HG02885 (cell line): ENCODE data around the gene GNB1L.

ENCODE experiments used
- ATAC-seq: cut with Tn5 transposase; IDR thresholded peaks from one replicate; pipeline ENCODE4 v1.9.1; 2021; ENCODE audit warnings: mild to moderate bottlenecking; ENCODE audit not compliant: unreplicated experiment, poor library complexity

Gene GNB1L

GRCh38 chr22:19877626-19878339 lies 23.1 kb upstream of the GNB1L start:
- ATAC-seq, result no peak

- no peak for ATAC-seq
Observed at GRCh38 chr22:19876941-19877625, 22.4 kb upstream of the GNB1L start.

GRCh38 chr22:19876314-19876940 lies 21.8 kb upstream of the GNB1L start:
- no peak for ATAC-seq

- no peak for ATAC-seq
Observed at GRCh38 chr22:19875531-19876313, 21.0 kb upstream of the GNB1L start.

GRCh38 chr22:19875061-19875530 lies 20.4 kb upstream of the GNB1L start:
- ATAC-seq, result no peak

GRCh38 chr22:19874307-19875060 lies 19.8 kb upstream of the GNB1L start:
- ATAC-seq, result no peak

- no peak for ATAC-seq
Observed at GRCh38 chr22:19873960-19874306, 19.3 kb upstream of the GNB1L start.

- no peak for ATAC-seq
Observed at GRCh38 chr22:19873138-19873959, 18.7 kb upstream of the GNB1L start.

GRCh38 chr22:19872779-19873137 lies 18.1 kb upstream of the GNB1L start:
- ATAC-seq, result no peak

- no peak for ATAC-seq
Observed at GRCh38 chr22:19871845-19872778, 17.4 kb upstream of the GNB1L start.

- ATAC-seq, result no peak
Observed at GRCh38 chr22:19871023-19871844, 16.6 kb upstream of the GNB1L start.

GRCh38 chr22:19870153-19871022 lies 15.7 kb upstream of the GNB1L start:
- ATAC-seq, result no peak

- ATAC-seq, result no peak
Observed at GRCh38 chr22:19869497-19870152, 15.0 kb upstream of the GNB1L start.

GRCh38 chr22:19868773-19869471 lies 14.2 kb upstream of the GNB1L start:
- ATAC-seq, result no peak

GRCh38 chr22:19868333-19868732 lies 13.7 kb upstream of the GNB1L start:
- no peak for ATAC-seq
